ENCODE measurements around the gene UPF2. TPM values are rescaled to one million over a fixed set of nuclear protein-coding genes. Genes with fewer than 3 reads are reported as not detected.

Gene UPF2
- total RNA-seq, result 10 to 100 TPM; 16.1 to 25.2 (median 19.3) TPM

GRCh38 chr10:12042797-12043651, at the start of gene UPF2:
TSS of gene UPF2 (minus strand) at chr10:12042809. CDS start at chr10:12035423, 7,386 bp downstream.
- DNase-seq (ENCODE audit: low spot score) (peak; percentile 91), ATAC-seq (ENCODE audit: low FRiP score) (peak; percentile 99)
- TF ChIP-seq CTCF (IDR thresholded peaks at IDR 0.05), result no peak

- DNase-seq (ENCODE audit: low spot score) (no peak), ATAC-seq (ENCODE audit: low FRiP score) (no peak)
- no peak for TF ChIP-seq CTCF (IDR thresholded peaks at IDR 0.05)
Measured at GRCh38 chr10:12091421-12091820, 48.8 kb upstream of the UPF2 start.

- no peak for TF ChIP-seq CTCF (IDR thresholded peaks at IDR 0.05)
- DNase-seq (ENCODE audit: low spot score) (no peak), ATAC-seq (ENCODE audit: low FRiP score) (no peak)
Measured at GRCh38 chr10:12088919-12089318, 46.3 kb upstream of the UPF2 start.

- no peak for TF ChIP-seq CTCF (IDR thresholded peaks at IDR 0.05)
- ATAC-seq (ENCODE audit: low FRiP score), result no peak
Measured at GRCh38 chr10:12081879-12082557, 39.4 kb upstream of the UPF2 start.

GRCh38 chr10:12081470-12081869, 38.9 kb upstream of the UPF2 start:
- DNase-seq (ENCODE audit: low spot score), result no peak
- no peak for ATAC-seq (ENCODE audit: low FRiP score)
- no peak for TF ChIP-seq CTCF (IDR thresholded peaks at IDR 0.05)

More at GRCh38 chr10:12081879-12082557, 39.4 kb upstream of the UPF2 start:
- no peak for DNase-seq (ENCODE audit: low spot score)

GRCh38 chr10:12077580-12078180, 35.1 kb upstream of the UPF2 start:
- DNase-seq (ENCODE audit: low spot score) (no peak), ATAC-seq (ENCODE audit: low FRiP score) (no peak)
- no peak for TF ChIP-seq CTCF (IDR thresholded peaks at IDR 0.05)
